GM12873 (cell line): Measurements from ENCODE around the gene FOXF2.

Source experiments
- TF ChIP-seq, protein P1 (sequence below): IDR thresholded peaks from 2 replicates; pipeline ENCODE4 v1.5.1; 2012; ENCODE audit warnings: low read depth, mild to moderate bottlenecking, moderate library complexity, low read length, control low read depth; ENCODE audit not compliant: insufficient read depth; ENCODE audit errors: missing control alignments

FOXF2 gene

DNA sequence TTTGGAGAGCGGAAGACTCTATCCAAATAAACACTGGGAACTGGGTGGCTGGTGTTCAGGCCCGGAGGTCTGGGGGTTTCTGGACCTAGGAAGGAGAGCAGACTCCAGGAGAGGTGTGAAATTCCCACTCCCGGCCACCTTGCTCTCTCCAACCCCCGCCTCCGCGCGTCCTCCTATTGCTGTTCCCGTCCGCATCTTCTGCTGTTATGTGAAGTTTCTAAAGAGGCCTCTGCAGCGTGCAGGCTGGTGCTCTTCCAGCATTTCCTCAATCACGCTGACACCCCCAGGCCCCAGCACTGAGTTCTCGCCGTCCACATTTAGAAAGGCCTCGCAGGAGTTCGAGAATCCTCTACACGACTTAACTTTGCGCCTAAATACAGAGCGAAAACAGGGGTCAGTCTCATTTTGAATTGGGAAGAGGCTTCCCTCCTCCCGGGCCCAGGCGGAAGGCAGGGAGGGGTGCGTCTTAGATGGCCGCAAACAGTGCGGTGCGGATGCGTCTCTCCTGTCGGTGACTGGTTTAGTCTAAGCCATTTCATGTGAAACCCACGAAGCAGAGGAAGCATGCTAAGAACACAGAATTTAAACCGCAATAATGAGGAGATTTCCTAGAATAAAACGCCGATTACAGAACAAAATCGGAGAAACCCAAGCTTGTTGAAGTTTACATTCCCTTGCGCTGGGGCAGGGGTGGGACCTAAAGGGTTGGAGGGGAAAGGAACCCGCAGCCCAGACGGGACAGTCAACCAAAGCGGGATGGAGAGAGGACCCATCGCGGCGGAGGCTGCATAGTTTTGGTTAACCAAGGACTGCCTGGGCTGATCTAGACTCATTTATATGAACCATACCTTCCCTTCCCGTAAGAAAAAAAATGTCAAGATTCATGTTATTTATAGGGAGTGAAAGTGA is 4.0 kb upstream of the FOXF2 start:
- TF ChIP-seq, protein P1, sequence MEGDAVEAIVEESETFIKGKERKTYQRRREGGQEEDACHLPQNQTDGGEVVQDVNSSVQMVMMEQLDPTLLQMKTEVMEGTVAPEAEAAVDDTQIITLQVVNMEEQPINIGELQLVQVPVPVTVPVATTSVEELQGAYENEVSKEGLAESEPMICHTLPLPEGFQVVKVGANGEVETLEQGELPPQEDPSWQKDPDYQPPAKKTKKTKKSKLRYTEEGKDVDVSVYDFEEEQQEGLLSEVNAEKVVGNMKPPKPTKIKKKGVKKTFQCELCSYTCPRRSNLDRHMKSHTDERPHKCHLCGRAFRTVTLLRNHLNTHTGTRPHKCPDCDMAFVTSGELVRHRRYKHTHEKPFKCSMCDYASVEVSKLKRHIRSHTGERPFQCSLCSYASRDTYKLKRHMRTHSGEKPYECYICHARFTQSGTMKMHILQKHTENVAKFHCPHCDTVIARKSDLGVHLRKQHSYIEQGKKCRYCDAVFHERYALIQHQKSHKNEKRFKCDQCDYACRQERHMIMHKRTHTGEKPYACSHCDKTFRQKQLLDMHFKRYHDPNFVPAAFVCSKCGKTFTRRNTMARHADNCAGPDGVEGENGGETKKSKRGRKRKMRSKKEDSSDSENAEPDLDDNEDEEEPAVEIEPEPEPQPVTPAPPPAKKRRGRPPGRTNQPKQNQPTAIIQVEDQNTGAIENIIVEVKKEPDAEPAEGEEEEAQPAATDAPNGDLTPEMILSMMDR = no peak

DNA sequence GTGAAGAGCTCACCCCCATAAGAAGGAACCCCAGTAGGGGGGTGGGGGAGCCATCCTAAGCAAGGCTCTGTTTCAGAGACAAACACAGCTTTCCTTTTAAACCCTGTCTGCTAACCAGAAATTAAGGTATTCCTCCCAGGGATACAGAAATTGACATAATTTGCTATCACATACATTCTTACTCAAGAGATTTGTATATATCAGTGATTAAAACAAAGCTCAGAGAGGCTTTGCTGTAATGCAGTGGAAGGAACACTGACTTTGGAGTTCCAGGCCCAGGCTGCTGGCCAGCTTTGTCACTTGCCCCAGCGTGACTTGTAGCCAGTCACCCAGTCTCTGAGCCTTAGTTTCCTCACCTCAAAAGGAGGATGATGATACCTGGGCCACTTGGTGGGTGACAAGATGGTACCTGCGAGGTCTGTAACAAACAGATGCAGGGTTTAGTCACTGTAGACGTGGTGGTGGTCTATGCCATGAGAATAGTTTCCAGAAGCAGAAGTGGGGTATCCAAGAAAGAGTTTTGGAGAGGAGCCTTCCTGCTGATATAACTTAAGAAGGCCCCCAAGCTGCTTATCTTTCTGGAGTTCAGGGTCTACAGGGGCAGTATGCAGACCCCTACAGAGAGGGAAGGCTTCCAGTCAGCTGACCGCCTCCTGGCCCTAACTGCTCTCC is 3.2 kb upstream of the FOXF2 start:
- TF ChIP-seq, protein P1 = no peak

DNA sequence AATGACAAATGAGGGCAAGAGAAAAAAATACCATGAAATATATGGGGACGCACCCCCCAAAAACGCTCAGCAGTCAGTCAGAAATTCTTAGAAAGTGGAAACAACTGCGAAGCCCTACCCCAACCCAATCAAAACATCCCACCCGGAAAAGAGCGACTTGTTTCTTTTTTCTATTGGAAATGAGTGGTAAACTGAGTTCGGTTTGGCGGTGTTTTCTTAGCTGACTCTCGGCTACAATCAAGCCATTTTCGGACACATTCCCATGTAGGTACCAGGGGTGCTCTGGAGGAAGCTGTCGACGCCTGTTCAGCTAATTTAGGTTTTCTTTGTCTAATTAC is 1.9 kb upstream of the FOXF2 start:
- TF ChIP-seq, protein P1 = no peak

DNA sequence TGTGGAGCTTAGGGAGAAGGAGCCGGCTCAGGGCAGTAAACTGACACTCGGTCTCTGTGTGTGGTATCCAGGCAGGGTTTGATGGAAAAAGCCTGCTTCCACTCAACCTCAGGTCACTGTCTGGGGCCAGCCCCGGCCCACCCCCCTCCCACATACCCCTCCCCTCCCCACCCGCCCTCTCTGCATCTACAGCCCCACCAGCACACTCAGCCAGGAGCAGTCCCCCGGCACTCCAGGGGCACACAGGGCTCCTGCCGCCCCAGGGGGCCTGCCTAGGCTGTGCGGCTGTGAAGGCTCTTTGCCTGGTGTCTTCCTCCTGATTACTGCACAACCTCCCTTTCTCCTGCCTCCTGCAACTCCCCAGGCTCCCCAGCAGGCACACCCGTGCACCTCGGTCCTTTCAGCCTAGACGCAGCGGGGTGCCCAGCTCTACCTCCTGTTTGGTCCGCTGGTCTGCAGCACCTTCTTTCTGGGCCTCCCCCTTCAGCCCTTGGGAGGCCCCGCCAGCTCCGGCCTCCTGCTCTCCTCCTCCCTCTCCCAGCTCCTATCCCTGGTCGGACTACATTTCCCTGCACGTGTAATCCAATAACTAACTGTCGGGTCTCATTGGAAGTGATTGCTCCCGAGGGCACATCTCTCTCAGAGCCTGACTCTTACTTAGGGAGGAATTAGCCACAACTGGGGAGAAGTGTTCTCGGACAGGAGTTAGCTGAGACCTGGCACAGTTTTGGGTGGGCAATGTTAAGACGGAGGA is 1.3 kb upstream of the FOXF2 start:
- TF ChIP-seq, protein P1 = no peak

DNA sequence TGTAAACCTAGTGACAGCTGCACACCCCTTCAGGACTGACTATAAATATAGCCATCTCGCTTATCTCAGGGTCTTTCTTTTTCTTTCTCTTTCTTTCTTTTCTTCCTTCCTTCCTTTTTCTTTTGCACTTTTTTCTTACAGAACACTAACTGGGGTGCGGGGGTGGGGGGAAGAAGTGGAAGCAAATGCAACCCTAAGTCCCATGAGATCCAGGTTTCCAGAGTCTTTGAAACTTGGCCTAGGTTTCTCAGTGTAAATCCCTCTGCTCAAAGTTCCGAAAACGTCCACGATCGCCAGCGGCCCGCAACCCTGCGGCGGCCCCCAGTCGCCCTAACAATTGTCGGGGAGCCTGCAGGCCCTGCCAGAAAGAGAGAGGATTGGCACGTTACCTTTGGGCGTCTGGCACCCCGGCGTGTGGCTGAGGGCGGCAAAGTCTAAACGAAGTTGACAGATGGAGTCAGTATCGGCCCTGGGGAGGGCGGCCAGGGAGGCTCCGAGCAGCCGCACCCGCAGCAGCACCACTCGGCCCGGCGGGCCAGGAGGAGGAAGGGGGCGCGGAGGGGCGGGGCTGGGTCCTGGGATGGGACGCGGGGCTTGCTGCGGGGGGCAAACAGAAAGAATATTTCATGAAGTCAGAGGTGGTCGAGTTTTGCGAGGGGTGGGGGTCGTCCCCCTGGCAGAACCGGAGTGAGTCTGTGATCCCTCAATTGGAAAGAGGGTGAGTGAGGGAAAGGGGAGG is 577 bp upstream of the FOXF2 start:
- TF ChIP-seq, protein P1 = no peak

DNA sequence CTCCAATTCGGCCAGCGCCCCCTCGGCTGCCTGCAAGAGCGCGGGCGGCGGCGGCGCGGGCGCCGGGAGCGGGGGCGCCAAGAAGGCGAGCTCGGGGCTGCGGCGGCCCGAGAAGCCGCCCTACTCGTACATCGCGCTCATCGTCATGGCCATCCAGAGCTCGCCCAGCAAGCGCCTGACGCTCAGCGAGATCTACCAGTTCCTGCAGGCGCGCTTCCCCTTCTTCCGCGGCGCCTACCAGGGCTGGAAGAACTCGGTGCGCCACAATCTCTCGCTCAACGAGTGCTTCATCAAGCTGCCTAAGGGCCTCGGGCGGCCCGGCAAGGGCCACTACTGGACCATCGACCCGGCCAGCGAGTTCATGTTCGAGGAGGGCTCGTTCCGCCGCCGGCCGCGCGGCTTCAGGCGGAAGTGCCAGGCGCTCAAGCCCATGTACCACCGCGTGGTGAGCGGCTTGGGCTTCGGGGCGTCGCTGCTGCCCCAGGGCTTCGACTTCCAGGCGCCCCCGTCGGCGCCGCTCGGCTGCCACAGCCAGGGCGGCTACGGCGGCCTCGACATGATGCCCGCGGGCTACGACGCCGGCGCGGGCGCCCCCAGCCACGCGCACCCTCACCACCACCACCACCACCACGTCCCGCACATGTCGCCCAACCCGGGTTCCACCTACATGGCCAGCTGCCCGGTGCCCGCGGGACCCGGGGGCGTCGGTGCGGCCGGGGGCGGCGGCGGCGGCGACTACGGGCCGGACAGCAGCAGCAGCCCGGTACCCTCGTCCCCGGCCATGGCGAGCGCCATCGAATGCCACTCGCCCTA is 963 bp downstream of the FOXF2 start:
- TF ChIP-seq, protein P1 = no peak
